Activated CD8-positive, alpha-beta T cell treated with anti-CD3 and anti-CD28 coated beads for 36 hours (primary cell): ENCODE measurements around the gene TMEFF1. TPM values are rescaled to one million over a fixed set of nuclear protein-coding genes. Genes with fewer than 3 reads are reported as not detected.

Experiments
- ATAC-seq: fragments of 200-7000 bp; cut with Tn5 transposase; one replicate; pipeline ENCODE4 v1.10.0; 2021; ENCODE audit warnings: mild to moderate bottlenecking, moderate library complexity
- CTCF ChIA-PET: fragments of 350-600 bp; sonication (Branson Sonifier 250); formaldehyde crosslinking; loops from one replicate; lab custom pipeline; 2021; ENCODE audit warnings: antibody characterized with exemption; lab: Charles Lee
- POLR2A ChIA-PET: fragments of 350-600 bp; sonication (Branson Sonifier 250); formaldehyde crosslinking; loops from one replicate; lab custom pipeline; 2021; ENCODE audit warnings: antibody characterized with exemption; lab: Charles Lee
- DNase-seq: peaks from one replicate; pipeline ENCODE4 v3.0.0-alpha.2; 2020
- H3K27ac Mint-ChIP-seq: one replicate; pipeline ENCODE4 v1.8.0; 2021; ENCODE audit warnings: mild to moderate bottlenecking, mixed read lengths
- H3K27me3 Mint-ChIP-seq: one replicate; pipeline ENCODE4 v1.8.0; 2021; ENCODE audit warnings: mixed read lengths
- H3K36me3 Mint-ChIP-seq: one replicate; pipeline ENCODE4 v1.8.0; 2021; ENCODE audit warnings: low read depth, mixed read lengths
- H3K4me1 Mint-ChIP-seq: one replicate; pipeline ENCODE4 v1.8.0; 2021; ENCODE audit warnings: low read depth, mixed read lengths
- H3K4me3 Mint-ChIP-seq: one replicate; pipeline ENCODE4 v1.8.0; 2021; ENCODE audit warnings: mild to moderate bottlenecking, moderate library complexity, mixed read lengths
- H3K9me3 Mint-ChIP-seq: one replicate; pipeline ENCODE4 v1.8.0; 2021; ENCODE audit warnings: mixed read lengths
- CTCF ChIP-seq: fragments of 200-600 bp; IDR thresholded peaks from one replicate; pipeline ENCODE4 v1.8.0; 2022; ENCODE audit warnings: antibody characterized with exemption, mild to moderate bottlenecking
- intact Hi-C: fragments of 100-400 bp; cut with micrococcal nuclease; formaldehyde crosslinking; loops from one replicate; pipeline ENCODE4 v1.10.0; 2022
- total RNA-seq, 2 experiments: library from RNA; stranded (reverse); gene quantifications; one replicate each; pipeline ENCODE4 v1.2.3, GENCODE V29; 2021

The TMEFF1 gene
- total RNA-seq, 2 experiments from 2014 or later, result 0.68 to 0.78 TPM

GRCh38 chr9:100581081-100581480, 108.1 kb downstream of the TMEFF1 start:
- H3K4me1 Mint-ChIP-seq, result no peaks in the 10 kb centered on the region
- H3K27me3 Mint-ChIP-seq, result no peaks in the 10 kb centered on the region
- POLR2A ChIA-PET, result no interaction called here
- no peak for TF ChIP-seq CTCF
- DNase-seq (no peak), ATAC-seq (no peak)
- no peaks in the 10 kb centered on the region for H3K36me3 Mint-ChIP-seq
- no peaks in the 10 kb centered on the region for H3K9me3 Mint-ChIP-seq
- H3K4me3 Mint-ChIP-seq, result no peak overlapping the region
- H3K27ac Mint-ChIP-seq, result no peak overlapping the region
- intact Hi-C loops, result no loop called here
- CTCF ChIA-PET, result interaction anchor here (1.2 to 1.9 kb wide), 3 partner anchors 12 to 20 kb away, joined by 3 to 6 read pairs (median 4); no protein-coding TSS in a partner anchor

GRCh38 chr9:100581661-100582060, 108.7 kb downstream of the TMEFF1 start:
- no peaks in the 10 kb centered on the region for H3K36me3 Mint-ChIP-seq
- no peak for DNase-seq
- ChIA-PET CTCF (interaction anchor here (1.2 to 1.9 kb wide), 3 partner anchors 13 to 20 kb away, joined by 3 to 6 read pairs (median 4); no protein-coding TSS in a partner anchor), POLR2A (no interaction called here)
- H3K9me3 Mint-ChIP-seq, result no peaks in the 10 kb centered on the region
- no peak for TF ChIP-seq CTCF
- intact Hi-C loops, result no loop called here
- ATAC-seq, result no peak
- H3K4me3 Mint-ChIP-seq, result no peak overlapping the region
- no peaks in the 10 kb centered on the region for H3K27me3 Mint-ChIP-seq
- no peaks in the 10 kb centered on the region for H3K4me1 Mint-ChIP-seq
- no peak overlapping the region for H3K27ac Mint-ChIP-seq

GRCh38 chr9:100583014-100583802, 110.3 kb downstream of the TMEFF1 start:
- POLR2A ChIA-PET, result no interaction called here

DNA sequence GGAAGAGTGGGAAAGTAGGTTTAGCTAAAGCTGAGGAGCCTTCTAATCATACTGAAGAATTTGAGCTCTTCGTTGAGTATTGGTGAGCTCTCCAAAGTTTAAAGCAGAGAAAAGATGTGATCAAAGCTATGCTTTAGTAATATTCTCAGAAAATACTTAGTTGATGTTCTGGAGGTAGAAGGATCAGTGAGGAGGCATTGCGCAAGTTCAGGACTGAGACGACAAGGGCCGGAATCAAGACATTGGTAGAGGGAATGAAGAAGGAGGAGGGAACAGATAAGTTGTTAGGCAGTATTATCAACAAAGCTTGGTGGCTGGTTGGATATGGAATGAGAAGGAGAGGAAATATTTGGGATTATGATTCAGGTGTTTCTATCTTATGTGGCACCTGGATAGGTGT, 112.0 kb downstream of the TMEFF1 start:
- no peak for DNase-seq
- H3K4me1 Mint-ChIP-seq, result no peaks in the 10 kb centered on the region
- ATAC-seq, result no peak
- ChIA-PET CTCF (interaction anchor here (1.7 to 2.4 kb wide), 2 partner anchors 11 to 16 kb away, joined by 9 read pairs; no protein-coding TSS in a partner anchor), POLR2A (interaction anchor here (1.1 kb wide), 1 partner anchor 68 kb away, joined by 3 read pairs; no protein-coding TSS in a partner anchor)
- H3K36me3 Mint-ChIP-seq, result no peaks in the 10 kb centered on the region
- no peaks in the 10 kb centered on the region for H3K9me3 Mint-ChIP-seq
- no peaks in the 10 kb centered on the region for H3K27me3 Mint-ChIP-seq
- TF ChIP-seq CTCF, result no peak
- intact Hi-C loops, result no loop called here
- no peak overlapping the region for H3K27ac Mint-ChIP-seq
- no peak overlapping the region for H3K4me3 Mint-ChIP-seq

More at GRCh38 chr9:100583014-100583802, 110.3 kb downstream of the TMEFF1 start:
- Mint-ChIP-seq H3K4me1 (no peaks in the 10 kb centered on the region), H3K4me3 (no peak overlapping the region), H3K9me3 (no peaks in the 10 kb centered on the region), H3K36me3 (no peaks in the 10 kb centered on the region), H3K27ac (no peak overlapping the region), H3K27me3 (no peaks in the 10 kb centered on the region)
- ATAC-seq (no peak), DNase-seq (no peak)
- intact Hi-C loops, result no loop called here
- CTCF ChIA-PET, result no interaction called here
- TF ChIP-seq CTCF, result no peak

GRCh38 chr9:100586093-100586492, 113.1 kb downstream of the TMEFF1 start:
- CTCF ChIA-PET, result interaction anchor here (1.1 to 2.4 kb wide), 3 partner anchors 9 to 15 kb away, joined by 3 to 9 read pairs (median 9); no protein-coding TSS in a partner anchor
- H3K4me1 Mint-ChIP-seq, result no peaks in the 10 kb centered on the region
- ATAC-seq, result no peak
- no peak for TF ChIP-seq CTCF
- no peaks in the 10 kb centered on the region for H3K9me3 Mint-ChIP-seq
- POLR2A ChIA-PET, result interaction anchor here (1.1 kb wide), 1 partner anchor 69 kb away, joined by 3 read pairs; no protein-coding TSS in a partner anchor
- intact Hi-C loops, result no loop called here
- DNase-seq, result no peak
- no peak overlapping the region for H3K27ac Mint-ChIP-seq
- H3K27me3 Mint-ChIP-seq, result no peaks in the 10 kb centered on the region
- no peaks in the 10 kb centered on the region for H3K36me3 Mint-ChIP-seq
- no peak overlapping the region for H3K4me3 Mint-ChIP-seq
